Femur (tissue), 1 donor: ENCODE results near the gene IL17REL.
"Not testable (repeated sequence)": the region's sequence is repeated elsewhere in the genome, so short reads cannot be mapped to it uniquely, and the experiment has no call there.

Experiments
- DNase-seq: peaks from one replicate; pipeline ENCODE4 v3.0.0-alpha.2; 2017

IL17REL gene

DNA sequence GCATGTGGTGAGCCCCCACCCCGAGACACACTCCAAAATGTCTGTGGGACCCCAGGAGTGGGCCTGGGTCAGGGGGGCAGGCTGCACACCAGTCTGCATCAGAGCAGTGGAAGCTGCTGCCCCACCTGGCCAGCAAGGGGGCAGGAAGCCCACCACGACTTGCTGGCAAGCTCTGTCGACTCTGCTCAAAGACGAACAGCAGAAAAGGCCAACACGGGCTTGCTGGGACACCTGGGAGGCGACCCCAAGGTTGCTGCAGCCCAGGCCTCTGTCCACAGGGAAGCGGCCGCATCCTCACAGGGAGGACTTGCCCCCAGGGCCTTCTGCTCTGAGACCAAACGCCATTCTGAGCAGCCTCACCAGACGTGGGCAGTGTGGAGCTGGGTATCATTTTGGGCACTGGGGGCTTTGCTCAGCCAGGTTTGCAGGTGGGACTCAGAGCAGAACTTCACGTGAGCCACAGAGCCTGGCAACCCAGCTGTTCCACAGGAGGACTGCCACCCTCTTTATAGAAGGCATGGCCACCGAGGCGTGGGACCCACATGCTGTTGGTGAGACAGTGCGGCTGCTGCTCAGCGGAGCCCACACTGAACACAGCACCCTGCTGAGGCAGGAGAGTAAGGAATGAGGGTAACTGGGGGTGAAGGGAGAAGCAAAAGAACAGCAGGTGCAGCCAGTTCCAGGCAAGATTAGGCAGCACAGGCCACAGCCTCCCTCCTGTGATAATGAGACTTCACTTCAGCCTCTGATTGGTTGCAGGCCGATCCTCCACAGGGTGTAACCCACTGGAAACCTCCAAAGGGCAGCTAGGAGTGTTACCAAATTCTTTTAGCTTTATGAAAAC lies 11.0 kb downstream of the IL17REL start:
- DNase-seq, result no peak

DNA sequence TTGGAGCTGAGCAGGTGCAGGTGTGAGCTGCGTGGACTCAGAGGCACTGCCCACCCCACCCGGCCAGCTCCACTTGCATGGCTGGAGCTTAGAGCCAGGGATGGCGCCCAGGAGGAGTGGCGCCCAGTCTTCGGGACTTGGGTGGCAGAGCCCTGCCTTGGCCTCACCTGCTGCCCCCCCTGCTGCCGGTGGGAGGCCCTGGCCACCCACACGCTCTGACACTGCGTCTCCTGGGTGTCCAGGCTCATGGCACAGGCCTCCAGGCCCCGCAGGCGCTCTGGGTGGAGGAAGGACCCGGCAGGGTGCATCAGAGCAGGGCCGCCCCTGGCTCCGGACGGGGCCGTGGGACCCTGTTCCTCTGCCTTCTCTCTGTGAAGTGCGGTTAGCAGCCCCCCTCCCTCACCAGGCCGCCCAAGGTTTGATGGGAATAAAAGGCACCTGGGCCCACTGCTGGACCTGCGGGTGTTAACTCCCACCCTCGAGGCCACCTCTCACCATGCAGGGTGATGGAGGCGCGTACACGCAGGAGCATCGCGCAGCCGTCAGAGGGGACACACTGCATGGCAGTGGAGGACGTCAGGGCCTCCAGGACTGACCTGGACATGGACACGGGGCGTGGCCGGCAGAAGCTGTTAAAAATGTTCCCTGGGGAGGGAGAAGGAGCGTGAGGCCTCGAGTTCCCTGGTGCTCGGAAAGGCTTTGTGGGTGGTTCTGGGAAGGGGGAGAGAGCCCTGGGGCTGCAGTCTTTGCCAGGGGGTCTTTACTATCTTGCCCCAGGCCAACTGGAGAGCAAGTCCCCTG lies 11.8 kb downstream of the IL17REL start:
- DNase-seq, result peak; percentile 17

DNA sequence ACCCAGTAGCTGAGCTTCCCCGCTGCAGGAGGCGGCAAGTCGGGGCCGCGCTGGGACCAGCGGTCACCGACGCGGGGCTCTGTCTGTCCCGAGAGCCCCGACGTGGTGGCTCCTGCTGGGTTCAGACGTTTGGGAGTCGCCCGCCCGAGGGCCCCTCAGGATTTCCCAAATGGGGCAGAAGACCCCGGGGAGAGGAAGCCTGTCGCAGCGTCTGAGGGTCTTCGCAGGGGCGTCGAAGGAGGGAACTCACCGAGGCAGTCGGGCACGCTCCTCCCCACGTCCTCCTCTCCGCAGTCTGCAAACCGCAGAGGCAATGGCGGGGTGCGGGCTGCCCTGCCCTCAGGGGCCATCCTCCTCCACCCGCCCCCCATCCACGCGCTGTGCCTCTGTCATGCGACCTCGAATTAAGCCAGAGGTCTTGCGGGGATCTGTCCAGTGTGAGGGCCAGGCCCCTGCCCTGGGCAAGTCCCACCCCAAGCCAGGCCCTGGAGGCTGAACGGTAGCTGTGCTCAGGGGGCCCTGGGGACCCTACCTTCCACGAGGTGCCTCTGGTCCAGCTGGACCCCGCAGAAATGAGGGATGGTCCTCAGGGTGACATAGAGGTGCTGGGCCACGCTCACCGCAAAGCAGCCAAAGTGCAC lies 12.5 kb downstream of the IL17REL start:
- DNase-seq, result no peak

DNA sequence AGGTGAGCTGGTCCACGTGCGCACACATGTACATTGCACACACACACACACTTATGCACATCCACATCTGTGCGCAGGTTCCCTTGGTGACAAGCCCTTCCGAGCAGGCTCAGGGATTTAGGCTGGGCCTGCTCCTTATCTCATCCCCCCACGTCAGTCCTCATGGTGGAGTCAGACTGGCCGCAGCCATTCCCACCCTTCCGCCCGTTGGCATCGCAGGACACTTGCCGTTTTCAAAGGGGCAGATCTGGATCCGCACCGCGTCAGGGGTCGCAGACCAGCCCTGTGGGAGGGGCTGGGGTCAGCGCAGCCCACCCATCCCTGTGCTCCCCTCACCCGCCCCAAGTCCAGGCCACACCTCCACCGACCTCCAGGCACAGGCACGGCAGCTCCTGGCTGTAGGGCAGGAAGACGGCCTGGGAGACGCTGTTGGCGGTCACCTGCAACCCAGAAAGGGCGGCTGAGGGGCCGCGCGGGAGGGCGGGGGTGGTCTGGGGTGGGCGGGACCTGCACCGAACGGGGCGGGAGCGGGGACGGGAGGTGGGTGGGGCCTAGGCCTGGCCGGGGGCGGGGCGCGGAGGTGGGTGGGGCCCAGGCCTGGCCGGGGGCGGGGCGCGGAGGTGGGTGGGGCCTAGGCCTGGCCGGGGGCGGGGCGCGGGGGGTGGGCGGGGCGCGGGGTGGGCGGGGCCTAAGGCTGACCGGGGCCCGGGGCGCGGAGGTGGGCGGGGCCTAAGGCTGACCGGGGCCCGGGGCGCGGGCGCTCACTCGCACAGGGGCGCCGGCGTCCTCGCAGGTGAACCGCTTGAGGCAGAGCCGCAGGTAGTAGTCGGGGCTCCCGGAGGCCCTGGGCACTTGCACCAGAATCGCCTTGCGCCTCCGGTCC lies 13.3 kb downstream of the IL17REL start:
- DNase-seq, result peak; percentile 30

DNA sequence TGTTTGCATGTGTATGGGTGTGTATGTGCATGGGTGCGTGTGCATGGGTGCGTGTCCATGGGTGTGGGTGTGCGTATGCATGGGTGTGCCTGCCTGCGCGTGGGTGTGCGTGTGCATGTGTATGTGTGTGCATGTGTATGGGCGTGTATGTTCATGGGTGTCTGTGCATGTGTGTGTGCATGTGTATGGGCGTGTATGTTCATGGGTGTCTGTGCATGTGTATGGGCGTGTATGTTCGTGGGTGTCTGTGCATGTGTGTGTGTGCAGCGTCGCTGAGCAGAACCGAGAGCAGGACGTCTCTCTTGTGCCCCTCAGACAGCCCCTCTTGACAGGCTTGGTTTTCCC lies 13.9 kb downstream of the IL17REL start:
- no peak for DNase-seq

DNA sequence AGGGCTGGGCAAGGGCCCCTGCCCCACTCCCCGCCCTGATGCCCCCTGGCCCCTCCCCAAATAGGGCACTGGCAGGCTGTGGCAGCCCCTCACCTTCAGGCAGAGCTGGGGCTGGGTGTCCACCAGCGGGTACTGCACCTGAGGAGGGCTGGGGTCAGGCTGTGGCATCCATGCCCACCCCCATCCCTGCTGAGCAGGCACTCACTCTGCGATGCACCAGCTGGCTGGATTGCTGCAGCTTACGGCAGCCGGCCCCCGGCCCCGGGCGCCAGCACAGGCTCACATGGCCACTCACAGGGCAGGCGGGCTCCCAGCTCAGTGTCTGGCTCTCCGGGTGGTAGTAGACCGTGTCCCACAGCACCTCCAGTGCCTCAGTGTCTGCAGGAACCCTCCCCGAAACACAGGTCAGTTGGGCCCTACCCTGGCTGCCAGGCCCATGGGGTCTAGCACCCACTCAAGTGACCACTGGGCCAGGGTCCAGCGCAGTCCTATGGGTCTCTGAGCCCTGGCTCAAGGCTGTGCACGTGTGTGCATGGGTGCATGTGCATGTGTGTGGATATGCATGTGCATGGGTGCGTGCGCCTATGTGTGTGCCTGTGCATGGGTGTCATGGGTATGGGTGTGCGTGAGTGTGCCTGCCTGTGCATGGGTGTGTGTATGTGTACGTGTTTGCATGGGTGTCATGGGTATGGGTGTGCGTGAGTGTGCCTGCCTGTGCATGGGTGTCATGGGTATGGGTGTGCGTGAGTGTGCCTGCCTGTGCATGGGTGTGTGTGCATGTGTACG lies 14.4 kb downstream of the IL17REL start:
- no peak for DNase-seq

DNA sequence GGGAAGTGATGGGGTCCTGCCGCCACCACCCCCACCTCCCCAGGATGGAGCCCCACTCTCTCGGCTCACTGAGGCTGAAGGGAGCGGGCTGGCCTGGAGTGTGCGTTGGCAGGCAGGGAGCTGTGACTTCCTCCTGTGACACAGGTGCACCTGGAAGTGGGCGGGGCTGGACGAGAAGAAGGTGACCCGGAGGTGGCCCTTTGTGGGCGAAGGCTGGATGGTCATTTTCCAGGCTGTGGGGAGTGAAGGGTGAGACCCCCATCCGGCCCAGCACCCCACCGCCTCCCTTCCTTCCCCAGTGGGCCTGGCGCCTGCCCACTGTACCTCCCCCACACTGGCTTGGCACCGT lies 15.3 kb downstream of the IL17REL start:
- DNase-seq, result no peak

DNA sequence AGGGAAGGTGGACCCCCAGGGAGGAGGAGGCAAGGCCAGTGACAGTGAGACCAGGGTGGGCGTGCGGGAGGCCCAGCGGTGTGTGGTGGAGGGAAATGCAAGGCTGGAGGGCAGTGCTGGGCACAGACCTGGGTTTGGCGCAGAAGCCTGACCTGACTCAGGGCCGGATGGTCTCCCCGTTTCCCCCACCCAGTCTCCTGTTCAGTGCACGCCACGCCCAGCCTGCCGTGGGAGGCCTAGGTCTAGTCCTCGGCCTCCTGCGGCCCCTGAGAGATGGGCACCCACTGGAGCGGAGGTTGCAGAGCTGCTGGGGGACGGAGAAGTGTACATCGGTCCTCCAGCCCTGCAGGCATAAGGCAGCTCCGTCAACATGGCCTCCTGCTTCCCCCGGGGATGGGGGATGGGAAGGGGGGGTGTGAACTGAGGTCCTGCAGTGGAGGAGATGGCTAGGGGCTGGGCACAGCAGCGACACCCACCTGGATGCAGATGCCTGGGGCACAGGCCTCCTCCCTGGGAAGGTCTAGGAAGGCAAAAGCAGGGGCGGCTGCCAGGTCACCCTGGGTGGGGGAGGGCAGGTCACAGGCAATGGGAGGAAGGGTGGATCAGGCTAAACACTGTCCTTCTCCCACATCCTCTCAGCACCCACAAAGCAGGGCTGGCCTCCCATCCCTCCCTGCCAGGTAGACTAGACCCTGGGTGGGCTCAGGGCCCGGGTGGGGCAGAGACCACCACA lies 15.9 kb downstream of the IL17REL start:
- DNase-seq, result no peak

DNA sequence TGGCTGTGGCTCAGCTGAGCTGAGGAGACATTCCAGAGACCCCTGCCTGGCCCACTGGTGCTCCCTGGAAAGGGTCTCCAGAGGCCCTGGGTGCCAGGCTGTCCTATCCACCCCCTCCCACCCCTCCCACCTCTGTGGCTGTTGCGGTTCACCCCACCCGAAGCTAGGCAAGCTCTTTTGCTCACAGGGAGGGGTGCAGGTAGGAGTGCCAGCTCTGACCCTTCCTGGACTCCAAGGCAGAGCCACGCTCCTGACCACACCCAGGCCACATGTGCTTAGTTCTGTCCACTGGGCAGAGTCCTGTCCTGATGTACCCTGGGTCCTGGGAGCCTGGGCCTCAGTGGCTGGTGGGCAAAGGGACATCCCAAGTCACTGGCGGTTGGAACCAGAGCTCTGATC lies 16.4 kb downstream of the IL17REL start:
- peak; percentile 22 for DNase-seq

DNA sequence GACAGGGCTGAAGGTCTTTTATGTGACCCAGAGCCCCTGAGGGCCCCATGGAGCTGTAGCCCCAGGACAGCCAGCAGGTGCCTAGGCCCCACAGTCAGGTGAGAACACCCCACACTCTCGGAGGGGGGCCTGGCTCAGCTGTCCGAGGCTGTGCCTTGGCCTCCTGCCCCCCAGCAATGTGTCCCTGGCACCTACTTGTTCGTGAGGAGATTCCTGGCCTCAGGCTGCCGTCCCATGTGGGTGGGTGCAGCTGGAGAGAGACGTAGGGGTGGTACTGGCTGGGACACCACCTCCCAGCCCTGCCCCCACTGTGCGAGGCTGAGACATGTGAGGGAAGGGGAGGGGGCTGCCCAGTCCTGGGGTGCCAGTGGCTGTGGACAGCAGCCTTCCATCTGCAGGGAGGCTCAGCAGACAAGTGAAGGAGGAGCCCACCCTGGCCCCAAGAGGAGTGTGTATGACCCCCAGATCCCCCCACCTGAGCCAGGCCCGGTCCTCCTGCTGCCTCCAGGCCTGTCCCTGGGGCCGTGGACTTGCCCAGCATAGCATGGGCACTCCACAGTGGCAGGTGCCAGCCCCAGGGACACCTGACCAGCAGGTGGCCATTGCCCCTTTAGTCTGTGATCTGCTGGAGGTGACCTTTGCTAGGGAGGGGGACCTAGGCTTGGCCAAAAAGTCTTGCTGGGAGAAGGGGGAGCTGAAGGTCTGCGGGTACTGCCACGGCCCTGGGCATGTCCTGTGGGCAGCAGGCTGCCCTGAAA lies 17.0 kb downstream of the IL17REL start:
- no peak for DNase-seq

DNA sequence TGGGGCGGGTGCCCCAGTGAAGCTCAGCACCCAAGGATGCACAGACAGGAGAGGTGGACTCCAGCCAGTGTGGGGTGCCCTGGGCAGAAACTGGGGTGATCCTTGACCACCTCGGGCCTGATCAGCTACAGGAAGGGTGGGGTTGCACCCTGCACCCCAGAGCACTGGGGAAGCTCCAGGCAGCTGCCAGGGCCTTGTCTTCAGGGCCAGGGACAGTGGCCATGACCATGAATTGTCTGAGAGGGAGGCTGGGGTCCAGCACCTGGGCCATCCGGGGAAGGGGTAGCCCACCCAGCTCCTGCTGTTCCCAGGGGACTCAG lies 17.6 kb downstream of the IL17REL start:
- no peak for DNase-seq

DNA sequence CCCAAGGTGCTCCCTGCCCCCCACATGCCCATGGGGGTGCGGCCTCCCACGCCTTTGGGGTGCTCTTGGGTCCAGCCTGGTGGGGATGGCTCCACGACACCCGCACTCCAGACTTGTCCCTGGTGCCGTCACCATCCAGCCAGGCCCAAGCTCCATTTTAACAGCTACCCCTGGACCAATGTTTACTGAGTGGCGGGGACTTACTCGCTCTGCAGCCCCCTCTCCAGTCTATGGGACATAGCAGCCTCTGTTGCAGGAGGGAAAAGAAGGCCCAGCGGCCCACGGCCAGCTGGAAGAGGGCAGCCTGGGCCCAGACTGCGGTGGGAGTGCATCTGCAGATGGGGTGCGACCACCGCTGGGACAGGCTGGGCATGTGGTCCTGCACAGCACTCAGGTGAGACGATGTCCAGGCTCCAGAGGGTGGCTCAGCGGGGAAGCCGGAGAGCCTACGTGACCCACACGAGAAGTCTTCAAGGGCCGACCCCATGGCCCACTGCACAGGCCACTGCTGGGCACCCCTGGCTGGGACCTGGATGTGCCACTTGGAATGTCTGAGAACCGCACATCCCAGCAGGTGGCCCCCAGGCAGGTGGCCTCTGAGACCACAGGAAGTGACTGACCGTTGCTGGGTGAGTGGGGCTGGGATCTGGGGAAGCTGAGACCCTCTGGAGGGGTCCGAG lies 18.1 kb downstream of the IL17REL start:
- DNase-seq, result no peak

DNA sequence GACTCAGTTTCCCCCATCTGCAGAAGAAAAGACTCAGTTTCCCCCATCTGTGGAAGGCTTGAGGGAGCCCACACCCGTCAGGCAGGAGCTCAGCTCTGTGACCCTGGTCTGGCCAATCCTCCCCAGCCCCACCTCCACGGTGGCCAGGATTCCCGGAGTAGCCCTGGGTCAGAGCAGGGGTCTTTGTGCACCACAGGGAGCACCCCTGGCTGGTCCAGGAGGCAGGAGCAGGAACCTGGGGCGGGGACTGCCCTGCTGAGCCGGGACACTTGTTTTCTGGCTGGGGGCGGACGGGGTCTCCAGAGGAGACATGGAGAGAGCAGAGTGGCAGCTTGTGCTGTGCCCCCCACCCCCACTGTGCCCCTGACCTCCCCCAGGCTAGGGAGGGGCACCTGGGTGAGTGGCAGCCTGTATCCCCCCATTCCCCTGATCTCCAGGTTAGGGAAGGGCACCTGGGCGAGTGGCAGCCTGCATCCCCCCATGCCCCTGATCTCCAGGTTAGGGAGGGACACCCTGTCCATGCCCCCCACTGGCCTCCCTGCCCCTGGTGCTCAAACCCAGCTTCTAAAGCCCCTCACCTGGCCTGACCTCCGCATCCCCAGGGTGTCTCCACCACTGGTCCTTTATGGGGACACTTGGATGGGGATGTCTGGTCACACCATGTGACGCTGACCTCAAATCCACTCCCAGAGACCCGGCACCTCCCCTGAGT lies 18.8 kb downstream of the IL17REL start:
- no peak for DNase-seq

DNA sequence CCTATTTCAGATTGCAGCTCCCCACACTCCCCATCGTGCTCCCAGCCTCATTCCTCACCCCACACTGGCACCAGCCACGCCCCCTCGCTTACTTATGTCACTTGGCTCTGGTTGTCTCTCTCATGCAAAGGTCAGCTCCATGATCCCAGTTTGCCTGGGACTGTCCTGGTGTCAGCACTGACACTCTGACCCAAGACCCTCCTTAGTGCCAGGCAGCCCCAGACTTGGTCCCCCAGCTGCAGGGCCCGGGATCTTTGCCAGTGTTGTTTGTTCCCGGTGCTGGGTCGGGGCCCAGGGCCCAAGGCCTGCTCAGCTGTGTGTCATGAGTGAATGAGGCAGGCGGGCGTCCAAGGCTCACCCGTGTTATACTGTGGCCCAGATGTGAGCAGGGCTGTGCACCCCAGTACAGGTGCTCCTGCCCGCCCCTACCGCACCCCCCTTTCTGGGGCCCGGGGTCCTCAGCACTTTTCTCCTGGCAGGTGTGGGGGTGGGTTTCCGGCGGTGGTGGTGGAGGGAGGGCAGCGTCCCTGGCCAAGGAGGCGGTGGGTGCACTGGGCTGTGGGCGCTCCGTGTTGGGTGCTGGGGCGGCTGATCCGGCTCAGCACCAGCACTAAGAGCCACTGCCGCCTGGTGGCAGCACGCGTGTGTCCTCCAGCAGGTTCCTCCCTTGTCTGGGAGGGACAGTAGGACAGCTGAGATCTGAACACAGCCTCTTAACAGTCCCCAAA lies 19.5 kb downstream of the IL17REL start:
- DNase-seq, result peak; percentile 38

DNA sequence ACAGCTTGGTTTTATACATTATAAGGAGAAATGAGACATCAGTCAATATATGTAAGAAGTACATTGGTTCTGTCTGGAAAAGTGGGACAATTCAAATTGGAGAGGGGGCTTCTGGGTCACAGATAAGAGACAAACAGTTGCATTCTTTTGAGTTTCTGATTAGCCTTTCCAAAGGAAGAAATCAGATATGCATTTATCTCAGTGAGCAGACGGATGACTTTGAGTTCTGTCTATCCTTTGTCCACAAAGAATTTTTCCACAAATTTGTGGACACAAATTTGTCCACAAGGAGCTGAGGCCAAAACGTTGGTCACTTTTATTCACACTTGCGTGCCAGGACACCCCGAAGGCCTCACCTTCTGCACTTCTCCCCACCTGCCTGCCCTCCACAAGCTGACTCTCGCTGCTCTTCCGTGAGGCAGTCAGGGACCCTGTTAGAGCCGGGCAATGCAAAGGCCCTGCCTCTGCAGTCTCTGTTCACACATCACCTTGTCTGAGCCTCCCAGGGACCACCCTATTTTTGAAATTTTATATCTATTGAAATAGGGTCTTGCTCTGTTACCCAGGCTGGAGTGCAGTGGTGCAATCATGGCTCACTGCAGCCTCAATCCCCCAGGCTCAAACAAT lies 20.5 kb downstream of the IL17REL start:
- DNase-seq, result no peak

DNA sequence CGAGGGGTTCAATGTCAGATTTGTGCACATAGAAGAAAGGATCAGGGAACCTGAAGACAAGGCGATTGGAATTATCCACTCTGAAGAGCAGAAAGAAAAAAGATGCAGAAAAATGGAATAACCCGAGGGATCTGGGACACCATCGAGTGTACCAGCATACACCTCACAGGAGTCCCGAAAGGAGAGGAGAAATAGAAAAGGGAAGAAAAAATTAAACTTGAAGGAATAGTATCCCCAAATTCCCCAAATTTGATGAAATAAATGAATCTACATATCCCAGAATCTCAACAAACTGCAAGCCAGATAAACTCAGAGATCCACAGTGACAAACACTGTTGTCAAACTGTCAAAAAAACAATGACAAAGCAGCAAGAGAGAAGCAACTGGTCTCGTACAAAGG lies 21.4 kb downstream of the IL17REL start:
- DNase-seq, result no peak

DNA sequence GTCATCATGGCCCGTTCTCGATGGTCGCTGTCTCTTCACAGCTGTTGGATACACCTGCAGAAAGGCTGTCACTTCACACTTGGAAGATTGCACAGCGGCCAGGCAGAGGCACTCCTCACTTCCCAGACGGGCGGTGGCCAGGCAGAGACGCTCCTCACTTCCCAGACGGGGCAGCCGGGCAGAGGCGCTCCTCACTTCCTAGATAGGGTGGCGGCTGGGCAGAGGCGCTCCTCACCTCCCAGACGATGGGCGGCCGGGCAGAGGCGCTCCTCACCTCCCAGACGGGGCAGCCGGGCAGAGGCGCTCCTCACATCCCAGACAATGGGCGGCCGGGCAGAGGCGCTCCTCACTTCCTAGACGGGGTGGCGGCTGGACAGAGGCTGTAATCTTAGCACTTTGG lies 22.7 kb downstream of the IL17REL start:
- not testable (repeated sequence) for DNase-seq

DNA sequence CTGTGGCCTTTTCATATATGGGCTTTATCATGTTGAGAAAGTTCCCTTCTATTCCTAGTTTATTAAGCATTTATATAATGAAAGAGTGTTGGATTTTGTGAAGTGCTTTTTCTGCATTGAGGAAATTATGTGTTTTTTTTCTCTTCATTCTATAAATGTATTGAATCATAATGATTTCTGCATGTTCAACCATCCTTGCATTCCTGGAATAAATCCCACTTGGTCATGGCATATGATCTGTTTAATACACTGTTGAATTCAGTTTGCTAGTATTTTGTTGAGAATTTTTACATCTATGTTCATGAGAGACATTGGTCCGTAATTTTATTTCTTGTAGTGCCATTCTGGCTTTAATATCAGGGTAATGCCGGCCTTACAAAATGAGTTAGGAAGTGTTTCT lies 26.2 kb downstream of the IL17REL start:
- no peak for DNase-seq
